ENCODE data around the gene WNT9A.

Gene WNT9A

DNA sequence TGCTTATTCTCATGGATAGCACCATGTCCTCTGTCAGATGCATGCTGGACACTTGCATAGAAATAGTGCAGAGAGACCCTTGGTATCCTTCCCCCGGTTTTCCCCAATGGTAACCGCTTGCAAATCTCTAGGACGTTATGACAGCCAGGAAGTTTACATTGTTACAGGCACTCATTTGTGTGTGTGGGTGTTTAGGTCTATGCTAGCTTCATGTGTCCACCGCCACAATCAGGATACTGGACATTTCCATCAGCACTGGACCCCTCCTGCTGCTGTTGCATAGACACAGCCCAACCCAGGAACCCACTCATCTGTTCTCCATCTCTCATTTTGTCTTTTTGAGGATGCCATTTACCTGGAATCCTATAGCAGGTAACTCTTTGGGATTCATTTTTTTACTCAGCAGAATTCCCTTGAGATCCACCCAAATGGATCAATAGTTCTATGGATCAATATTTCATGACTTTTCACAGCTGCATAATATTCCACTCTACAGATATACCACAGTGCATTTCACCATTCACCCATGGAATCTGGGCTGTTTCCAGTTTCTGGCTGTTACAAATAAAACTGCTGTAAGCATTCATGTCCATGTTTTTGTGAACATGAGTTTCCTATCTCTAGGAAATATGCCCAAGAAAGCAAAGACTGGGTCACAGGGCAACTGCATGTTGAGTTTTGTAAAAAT, 6.6 kb upstream of the WNT9A start:
- no peak for DNase-seq (ENCODE audit: low read depth)

DNA sequence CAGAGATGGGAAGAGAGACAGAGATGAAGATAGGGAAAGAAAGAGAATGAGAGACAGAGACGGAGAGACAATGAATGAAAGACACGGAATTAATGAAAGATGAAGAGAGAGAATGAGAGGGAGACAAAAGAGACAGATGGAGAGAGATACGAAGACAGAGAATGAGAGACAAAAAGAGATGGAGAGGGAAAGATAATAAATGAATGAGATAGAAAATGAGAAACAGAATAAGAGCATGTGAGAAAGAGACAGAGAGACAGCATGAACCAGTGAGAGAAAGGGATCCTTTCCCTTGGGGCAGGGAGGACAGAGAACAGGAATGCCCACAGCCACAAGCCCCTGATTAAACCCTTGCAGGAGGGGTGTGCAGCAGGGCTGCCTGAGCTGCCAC, 5.3 kb upstream of the WNT9A start:
- no peak for DNase-seq (ENCODE audit: low read depth)

DNA sequence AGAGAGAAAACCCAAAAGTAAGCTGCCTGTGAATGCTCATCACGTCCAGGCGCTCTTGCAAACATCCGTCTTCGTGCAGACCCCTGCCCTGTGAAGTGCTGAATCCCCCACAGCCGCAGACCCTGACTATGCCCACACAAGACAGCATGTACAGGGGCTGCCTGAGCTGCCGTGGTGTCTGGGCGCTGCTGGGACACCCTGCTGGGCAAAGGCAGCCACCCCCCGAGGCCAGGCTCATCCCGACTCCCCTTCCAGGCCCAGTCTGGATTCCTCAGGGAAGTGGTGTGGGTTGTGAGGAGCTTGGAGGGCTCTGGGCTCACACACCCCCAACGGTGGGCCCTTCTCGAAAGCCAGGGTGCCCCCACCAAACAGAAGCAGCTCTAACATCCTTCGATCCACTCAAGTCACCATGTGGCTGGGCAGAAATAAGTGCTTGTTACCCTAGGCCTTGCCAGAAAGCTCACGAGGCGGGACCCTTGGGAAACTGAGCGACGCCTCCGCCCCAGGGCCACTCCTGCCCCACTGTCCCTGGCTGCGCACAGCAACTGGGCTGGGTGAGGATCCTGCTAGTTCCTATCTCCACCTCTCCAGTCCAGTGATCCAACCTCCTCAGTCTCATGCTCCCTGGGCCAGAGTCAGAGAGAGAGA, 4.8 kb upstream of the WNT9A start:
- DNase-seq (ENCODE audit: low read depth) = no peak

DNA sequence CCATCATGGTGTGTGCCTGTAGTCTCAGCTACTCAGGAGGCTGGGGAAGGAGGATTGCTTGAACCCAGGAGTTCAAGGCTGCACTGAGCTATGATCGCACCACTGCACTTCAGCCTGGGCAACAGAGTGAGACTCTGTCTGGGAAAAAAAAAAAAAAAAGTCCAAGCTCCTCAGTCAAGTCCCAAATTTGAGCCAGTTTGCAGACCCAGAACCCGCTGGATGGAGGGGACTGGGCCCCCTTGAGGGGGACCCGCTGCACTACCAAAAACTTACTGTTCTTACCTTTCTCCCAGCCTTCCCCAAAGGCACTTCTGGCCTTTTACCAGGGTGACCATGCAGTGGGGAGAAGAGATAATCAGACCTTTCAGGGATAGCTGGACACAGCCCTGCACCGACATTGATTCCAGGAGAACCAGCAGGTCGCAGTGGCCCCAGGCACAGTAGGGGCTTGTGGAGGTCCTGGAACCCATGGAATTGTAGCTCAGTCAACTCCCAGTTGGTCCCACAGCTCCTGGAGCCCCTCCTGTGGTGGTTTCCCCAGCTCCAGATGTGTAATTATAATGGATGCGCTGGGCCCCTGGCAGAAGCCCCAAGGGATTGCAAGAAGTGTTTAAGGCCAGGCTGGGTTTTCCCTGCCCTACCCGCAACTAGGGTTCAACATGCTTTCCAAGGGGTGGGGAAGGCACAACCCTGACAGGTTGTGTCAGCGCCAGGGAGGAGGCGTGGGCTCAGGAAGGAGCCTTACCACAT, 4.1 kb upstream of the WNT9A start:
- no peak for DNase-seq (ENCODE audit: low read depth)

DNA sequence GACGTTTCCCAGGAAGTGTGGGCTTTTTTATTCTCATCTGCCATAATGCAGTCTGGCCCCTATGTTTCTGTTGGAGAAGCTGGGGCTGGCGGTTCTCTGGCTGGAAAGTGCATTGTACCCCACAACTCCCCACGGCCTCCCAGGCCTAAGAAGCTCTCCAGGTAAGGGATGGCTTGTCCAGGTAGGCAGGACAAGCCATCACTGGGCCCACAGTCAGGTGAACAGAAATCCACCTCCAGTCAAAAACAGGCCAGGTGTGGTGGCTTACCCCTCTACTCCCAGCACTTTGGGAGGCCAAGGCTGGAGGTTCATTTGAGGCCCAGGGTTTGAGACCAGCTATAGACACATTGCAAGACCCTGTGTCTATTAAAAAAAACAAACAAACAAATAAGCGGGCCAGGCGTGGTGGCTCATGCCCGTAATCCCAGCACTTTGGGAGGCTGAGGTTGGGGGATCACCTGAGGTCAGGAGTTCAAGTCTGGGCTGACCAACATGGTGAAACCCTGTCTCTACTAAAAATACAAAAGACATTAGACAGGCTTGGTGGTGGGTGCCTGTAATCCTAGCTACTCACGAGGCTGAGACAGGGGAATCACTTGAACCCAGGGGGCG, 3.1 kb upstream of the WNT9A start:
- DNase-seq (ENCODE audit: low read depth) = no peak

DNA sequence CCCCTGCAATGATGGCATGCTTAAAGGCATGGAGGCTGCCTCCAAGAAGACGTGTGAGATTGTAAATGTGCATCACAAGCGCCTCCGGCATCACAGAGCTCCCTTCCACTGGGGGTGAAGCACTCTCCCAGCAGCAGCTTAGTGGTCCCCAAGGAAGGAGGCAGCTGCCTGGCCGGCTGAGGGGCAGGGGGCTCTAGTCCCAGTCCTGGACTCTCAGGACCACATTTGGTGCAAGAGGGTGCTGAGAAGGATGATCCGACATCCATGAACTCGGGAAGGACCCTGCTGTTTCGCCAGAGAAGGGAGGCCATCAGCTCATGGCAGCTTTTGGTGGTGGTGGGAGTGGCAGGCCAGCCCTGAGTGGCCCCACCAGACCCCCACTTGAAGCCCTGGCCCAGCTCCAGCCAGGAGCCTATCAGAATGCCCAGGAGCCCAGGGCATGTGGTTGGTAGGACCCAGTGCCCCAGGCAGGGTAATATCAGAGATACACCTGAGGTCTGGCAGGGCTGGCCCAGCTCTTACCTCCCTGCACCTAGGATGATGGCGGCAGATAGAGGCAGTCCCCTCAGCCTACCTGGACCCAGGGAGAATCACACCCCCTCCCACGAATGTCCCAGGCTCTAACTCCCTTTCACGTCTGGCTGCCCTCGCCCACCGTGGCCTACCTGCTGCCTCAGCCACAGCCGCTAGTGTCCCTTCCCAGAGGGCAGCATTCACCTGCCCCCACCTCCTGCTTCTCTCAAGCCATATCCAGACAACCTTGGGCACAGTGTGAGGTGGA, 2.4 kb upstream of the WNT9A start:
- no peak for DNase-seq (ENCODE audit: low read depth)

DNA sequence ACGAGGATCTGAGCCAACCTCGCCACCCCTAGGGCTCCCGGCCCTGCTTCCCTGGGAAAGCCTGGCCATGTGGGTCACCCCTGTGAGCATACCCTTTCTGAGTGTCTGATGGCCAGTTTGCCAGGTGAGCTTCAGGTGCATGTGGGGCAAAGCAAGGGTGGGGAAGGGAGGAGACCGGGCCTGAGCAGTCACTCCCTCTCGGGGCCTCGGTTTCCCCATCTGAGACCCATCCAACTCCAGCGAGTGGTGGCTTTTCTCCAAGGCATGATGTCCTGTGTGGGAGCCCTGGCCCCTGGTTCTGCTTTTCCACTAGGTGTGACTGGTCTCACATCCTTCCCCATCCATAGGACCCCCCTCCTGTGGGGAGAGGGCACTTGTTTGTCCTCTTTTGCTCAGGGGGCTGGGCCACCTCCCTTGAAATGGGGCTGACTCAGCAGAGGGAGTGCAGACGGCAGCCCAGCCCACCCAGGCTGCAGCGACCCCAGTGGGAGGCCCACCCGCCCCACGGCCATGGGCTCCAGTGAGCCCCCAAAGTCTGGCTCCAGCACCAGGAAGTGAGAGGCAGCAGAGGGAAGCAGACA, 1.7 kb upstream of the WNT9A start:
- DNase-seq (ENCODE audit: low read depth) = no peak

DNA sequence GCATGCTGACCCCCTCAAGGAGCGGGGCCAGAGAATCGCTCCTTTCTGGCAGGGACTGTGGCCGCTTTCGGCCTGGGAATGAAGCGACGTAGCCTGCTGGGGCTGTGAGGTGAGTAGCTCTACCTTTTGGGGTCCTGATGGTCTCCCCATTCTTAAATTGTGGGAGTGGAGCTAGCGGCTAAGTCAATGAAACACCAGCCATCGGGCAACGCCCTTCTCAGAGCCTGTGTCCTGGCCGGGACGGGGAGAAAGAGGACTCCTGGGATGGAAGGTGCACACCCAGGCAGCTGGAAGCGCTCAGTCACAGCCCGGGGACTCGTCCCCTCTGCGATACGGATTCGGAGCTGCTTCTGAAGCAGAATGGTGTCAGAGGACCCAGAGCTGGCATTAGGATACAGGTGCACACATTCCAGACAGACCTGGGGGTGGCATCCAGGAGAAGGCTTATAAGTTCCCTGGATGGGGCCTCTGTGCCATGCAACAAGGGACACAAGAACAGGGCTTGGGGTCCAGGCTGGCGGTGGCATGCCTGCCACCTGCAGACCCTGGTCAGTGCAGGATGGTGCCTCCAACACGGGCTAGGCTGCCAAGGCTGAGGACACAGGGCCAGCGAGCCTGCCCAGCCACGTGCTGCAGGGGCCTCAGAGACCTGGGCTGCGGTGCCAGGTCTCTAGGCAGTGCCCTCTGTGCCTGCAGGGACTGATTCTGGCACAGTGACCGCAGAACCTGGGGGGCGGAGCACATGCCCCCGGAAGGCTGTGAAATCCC, 945 bp upstream of the WNT9A start:
- no peak for DNase-seq (ENCODE audit: low read depth)

DNA sequence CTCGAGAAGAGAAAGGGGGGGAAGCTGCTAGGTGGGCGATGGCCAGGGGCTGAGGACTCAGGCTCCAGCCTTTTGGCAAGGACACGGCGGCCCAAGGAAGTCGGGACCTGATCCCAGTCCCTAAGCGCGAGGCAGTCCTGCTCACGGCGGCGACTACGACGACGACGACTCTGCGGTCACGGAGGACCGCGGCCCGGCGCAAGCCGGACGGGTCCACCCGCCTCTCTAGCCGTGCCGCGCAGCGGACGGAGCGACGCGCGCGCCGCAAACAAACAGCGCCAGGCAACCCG, 401 bp downstream of the WNT9A start:
- no peak for DNase-seq (ENCODE audit: low read depth)

DNA sequence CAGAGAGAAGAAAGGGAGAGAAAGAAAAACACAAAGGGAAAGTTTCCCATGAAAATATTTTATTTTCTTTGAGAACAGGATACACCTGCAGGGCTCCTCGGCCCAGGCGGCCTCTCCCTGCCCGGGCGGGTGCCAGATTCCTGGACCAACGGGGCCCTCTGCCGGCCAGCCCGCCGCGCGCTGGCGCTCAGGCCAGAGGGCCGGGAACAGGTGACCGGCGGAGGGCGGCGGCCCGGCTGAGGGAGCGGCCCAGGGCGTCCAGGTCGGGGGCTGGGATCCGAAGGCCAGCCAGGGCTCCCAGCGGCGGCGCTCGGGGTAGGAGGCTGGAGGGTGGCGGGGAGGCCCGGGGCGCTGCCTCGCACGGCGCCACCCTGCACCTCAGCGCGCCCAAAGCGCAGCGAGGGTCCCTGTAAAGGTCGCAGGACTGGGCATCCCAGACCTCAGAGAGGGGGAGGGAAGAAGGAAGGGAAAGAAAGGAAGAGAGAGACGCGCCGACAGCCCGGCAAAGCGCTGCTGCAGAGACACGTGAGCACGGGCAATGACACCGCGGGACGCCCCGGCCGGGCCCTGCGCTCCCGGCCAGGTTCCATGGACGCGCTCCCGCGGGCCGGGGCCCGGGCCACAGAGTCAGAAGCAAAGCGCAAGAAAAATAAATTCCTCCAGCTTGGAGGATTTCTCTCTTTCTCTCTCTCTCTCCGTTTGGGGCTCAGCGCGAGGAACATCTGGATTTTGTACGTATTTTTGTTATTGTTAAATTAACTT, 927 bp downstream of the WNT9A start:
- DNase-seq (ENCODE audit: low read depth) = no peak

DNA sequence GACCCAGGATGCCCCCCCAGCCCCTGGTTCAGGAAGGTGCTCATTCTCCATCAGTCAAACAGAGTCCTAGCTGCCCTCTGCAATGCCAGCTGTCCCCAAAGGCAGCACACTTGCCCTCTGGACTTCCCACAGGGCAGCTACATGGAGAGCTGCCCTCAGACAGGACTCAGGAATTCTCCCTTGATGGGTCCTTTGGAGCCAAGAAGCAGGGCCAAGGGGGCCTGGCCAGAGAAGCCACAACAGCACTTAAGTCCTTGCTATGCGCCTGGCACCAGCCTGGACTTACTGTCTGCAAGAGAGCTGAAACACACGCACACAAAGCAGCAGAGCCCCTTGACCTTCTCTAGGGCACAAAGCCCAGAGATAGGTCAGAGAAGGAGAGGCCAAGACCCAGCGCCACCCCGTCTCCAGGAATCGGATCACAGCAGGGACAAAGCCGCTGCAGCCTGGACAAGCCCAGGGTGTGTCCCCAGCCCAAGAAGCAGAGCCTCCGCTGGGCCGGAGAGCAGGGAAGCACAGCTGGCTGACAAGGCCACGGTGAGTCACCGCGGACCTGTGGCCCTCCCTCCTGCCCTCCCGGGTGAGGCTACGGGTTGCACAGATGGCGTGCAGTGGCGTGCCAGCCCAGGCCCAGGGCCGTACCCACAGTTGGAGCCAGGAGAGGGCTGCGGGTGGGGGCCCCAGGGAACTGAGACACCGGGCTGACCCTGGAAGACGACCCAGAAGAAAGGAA, 1.7 kb downstream of the WNT9A start:
- DNase-seq (ENCODE audit: low read depth) = no peak

DNA sequence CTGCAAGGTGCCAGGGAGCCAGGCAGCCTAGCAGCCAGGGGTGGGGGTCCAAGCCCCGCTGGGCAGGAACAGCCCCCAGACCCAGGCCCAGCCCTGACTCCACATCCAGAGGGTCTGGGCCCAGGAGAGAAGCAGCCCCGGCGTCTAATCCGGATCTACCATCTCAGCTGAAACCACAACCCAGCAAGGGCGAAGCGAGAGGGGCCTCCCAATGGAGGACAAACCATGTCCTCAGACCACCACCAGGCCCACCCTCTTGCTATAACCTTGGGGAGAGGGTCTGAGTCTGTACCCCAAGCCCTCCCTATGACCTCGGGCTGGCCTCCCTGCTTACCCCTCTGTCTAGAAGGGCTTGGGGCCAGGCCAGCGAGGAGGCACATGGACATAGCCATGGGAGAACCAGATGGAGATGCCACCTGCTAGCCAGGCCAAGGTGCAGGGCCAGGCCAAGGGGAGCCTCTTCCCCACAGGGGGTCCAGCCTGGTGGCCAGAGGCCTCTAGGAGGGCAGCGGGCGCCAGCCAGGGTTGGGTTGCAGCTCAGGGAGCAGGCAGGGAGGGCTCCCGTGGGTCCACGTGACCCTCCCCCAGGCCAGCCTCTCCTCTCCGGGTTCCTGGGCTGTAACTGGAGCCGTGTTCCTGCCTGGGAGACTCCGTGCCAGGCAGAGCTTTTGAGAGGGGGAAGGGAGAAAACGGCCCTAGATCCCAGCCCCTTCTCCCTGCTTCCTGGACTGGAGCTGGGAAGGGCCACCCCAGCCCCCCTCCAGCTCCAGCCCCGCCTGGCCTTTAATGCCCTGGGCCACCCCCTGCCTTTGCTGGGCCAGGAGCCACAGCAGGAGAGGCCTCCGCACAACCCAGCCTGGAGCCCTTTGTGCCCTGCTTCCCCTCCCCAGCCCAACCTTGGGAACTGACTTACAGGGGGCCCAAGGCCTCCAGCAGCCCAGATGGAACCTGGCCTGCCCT, 2.5 kb downstream of the WNT9A start:
- no peak for DNase-seq (ENCODE audit: low read depth)

DNA sequence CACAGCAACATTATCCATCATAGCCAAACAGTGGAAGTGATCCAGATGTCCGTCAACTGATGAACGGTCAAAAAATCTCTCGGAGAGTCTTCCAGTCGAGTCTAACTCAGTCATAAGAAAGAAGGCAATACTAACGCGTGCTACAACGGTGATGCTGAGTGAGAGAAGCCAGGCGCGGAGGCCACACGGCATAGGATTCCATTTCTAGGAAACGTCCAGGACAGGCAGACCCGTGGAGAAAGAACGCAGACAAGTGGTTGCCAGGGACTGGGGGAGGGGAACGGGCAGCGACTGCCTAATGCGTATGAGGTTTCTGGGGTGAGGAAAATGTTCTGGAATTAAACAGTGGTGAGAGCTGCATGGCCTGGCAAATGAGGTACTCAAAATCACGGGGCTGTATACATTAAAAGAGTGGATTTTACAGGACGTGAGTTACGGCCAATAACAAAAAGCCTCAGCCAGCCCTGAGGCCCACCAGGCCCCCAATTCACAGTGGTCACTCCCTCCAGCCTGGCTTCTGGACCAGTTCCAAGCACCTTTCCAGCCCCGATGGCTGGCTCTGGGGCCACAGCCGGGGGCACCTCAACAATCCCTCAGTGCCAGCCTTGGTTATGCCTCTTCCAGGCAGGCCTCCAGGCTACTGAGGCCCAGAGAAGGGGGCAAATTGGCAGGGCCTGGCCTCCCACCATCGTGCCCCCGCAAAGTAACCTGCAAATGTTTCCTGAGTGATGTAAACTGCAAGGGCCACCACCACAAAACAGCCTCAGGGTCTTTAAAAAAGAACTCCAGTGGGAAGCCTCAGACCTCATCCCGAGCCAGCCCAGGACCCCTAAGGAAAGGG, 3.4 kb downstream of the WNT9A start:
- no peak for DNase-seq (ENCODE audit: low read depth)

DNA sequence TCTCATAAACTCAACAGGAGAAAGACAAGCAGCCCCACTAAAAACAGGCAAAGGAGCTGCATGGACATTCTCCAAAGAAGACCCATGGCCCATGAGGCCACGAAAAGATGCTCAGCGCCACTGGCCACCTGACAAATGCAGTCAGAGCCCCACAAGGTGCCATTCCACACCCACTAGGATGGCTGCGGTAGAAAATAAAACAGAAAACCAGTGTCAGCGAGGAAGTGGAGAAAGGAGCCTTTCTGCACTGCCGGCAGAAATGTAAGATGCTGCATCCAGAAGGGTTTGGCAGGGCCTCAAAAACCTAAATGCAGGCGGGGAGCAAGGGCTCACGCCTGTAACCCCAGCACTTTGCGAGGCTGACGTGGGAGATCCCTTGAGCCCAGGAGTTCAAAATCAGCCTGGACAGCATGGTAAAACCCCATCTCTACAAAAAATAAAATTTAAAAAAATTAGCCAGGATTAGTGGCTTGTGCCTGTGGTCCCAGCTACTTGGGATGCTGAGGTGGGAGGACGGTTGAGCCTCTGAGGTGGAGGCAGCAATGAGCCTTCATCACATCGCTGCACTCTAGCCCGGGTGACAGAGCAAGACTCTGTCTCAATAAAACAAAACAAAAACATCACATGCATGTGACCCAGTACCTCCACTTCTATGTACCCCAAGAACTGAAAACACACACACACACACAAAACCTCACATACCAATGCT, 4.2 kb downstream of the WNT9A start:
- DNase-seq (ENCODE audit: low read depth) = no peak

DNA sequence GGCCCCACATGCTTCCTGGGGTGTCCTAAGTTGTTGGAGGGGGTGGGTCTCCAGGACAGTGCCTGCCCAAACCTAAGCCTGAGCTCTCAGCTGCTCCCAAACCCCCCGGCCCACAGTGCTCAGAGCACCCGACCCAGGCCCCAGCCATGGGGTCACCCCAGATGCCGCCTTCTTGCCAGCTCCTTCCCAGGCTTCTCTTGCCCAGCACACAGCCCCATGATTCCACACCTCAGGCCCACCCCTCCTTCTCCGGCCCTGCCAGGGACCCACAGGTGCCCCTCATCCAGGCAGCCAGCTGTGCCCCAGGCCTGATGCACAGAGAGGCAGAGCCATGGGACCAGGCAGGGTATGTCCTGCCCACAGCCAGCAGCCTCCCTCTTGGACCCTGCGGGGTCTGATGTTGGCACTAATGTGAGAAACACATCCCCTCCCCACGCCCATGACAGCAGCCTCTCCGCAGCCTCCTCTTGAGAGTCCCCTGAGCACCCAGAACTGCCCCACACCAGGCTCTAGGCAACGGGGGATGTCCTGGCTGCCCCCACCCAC, 4.9 kb downstream of the WNT9A start:
- DNase-seq (ENCODE audit: low read depth) = no peak

DNA sequence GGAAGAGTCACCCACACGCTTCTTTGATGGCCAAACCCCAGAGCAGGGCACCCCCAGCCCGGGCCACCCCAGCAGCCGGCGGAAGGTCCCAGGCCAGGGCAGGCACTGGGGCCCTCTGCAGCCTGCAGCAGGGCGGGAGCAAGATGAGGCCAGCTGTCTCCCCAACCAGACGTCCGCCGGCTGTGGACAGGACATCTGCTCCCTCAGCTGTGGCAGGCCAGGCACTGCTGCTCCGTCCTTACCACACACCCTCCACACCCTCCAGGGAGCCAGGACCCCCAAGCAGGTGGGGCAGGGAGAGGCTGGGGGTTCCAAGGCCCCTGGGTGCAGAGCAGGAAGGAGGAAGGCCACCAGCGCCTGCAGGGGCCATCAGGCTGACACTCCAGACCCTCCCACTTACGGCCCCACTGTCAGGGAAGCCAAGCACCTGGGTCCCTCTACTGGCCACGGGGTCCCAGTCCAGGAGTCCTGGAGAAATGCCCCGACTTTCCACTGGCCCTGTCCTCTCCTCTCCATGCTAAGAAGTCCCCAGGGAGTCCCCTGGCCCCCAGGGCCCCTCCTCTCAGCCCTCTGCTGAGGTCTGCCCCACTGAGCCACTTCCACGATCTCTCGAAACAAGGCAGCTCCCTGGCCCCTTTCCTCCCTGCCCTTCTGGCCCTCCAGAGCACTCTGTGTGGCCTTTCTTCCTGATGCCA, 5.6 kb downstream of the WNT9A start:
- DNase-seq (ENCODE audit: low read depth) = no peak

Measured in HS-5 (cell line).